WTC11 (cell line): ENCODE data around the gene ELFN2.

Experiments
- ARID4B ChIP-seq: sonication (generic); formaldehyde crosslinking; IDR thresholded peaks from 2 replicates; pipeline ENCODE4 v1.8.0; 2023; ENCODE audit warnings: missing genetic modification reagents, mild to moderate bottlenecking, borderline replicate concordance
- ATF2 ChIP-seq: sonication (generic); formaldehyde crosslinking; IDR thresholded peaks from 2 replicates; pipeline ENCODE4 v1.8.1; 2022; ENCODE audit warnings: low read depth, missing genetic modification reagents, borderline replicate concordance
- CREM ChIP-seq: sonication (generic); formaldehyde crosslinking; IDR thresholded peaks from 2 replicates; pipeline ENCODE4 v1.8.1; 2022; ENCODE audit warnings: mild to moderate bottlenecking, missing genetic modification reagents, moderate library complexity
- CTCF ChIP-seq: fragments of 200-600 bp; IDR thresholded peaks from 2 replicates; pipeline ENCODE4 v1.8.0; 2022; ENCODE audit warnings: antibody characterized with exemption
- E2F1 ChIP-seq: sonication (generic); formaldehyde crosslinking; IDR thresholded peaks from 2 replicates; pipeline ENCODE4 v1.8.0; 2022; ENCODE audit warnings: mild to moderate bottlenecking, missing genetic modification reagents
- E2F5 ChIP-seq: sonication (generic); formaldehyde crosslinking; IDR thresholded peaks from 2 replicates; pipeline ENCODE4 v1.8.1; 2022; ENCODE audit warnings: mild to moderate bottlenecking, moderate library complexity, missing genetic modification reagents
- ERG ChIP-seq: fragments of 250-450 bp; sonication (Bioruptor Pico); IDR thresholded peaks from 2 replicates; pipeline ENCODE4 v1.8.0; 2021; ENCODE audit warnings: mild to moderate bottlenecking
- GABPB1 ChIP-seq: sonication (generic); formaldehyde crosslinking; IDR thresholded peaks from 2 replicates; pipeline ENCODE4 v1.8.1; 2023; ENCODE audit warnings: mild to moderate bottlenecking, missing genetic modification reagents
- MLX ChIP-seq: sonication (generic); formaldehyde crosslinking; IDR thresholded peaks from 2 replicates; pipeline ENCODE4 v1.8.1; 2023; ENCODE audit warnings: mild to moderate bottlenecking, missing genetic modification reagents, moderate library complexity
- SMAD3 ChIP-seq: sonication (generic); formaldehyde crosslinking; IDR thresholded peaks from 2 replicates; pipeline ENCODE4 v1.8.0; 2022; ENCODE audit warnings: missing genetic modification reagents, mild to moderate bottlenecking, borderline replicate concordance
- TEAD1 ChIP-seq: sonication (generic); formaldehyde crosslinking; IDR thresholded peaks from 2 replicates; pipeline ENCODE4 v1.8.0; 2022; ENCODE audit warnings: mild to moderate bottlenecking, missing genetic modification reagents
- ZBTB43 ChIP-seq: sonication (generic); formaldehyde crosslinking; IDR thresholded peaks from 2 replicates; pipeline ENCODE4 v1.8.1; 2023; ENCODE audit warnings: mild to moderate bottlenecking, missing genetic modification reagents
- ZNF416 ChIP-seq: fragments of 250-450 bp; sonication (Bioruptor Pico); IDR thresholded peaks from 2 replicates; pipeline ENCODE4 v1.9.0; 2021; ENCODE audit warnings: mild to moderate bottlenecking, inconsistent platforms

- TF ChIP-seq CTCF (no peak), SMAD3 (CRISPR knock-in tag) (no peak), CREM (CRISPR knock-in tag) (no peak), ZNF416 (no peak), GABPB1 (CRISPR knock-in tag) (no peak), ZBTB43 (CRISPR knock-in tag) (no peak), ATF2 (CRISPR knock-in tag) (no peak), ERG (CRISPR knock-in tag) (no peak), TEAD1 (CRISPR knock-in tag) (no peak), ARID4B (CRISPR knock-in tag) (no peak), E2F5 (CRISPR knock-in tag) (no peak), E2F1 (CRISPR knock-in tag) (no peak), MLX (no peak)
Measured at GRCh38 chr22:37368058-37368457, 59.2 kb downstream of the ELFN2 start.
